HG02678 (cell line): Measurements from ENCODE around the gene SLC38A10.

Source experiments
- ATAC-seq: cut with Tn5 transposase; IDR thresholded peaks from one replicate; pipeline ENCODE4 v1.9.1; 2021; ENCODE audit warnings: mild to moderate bottlenecking, moderate library complexity; ENCODE audit not compliant: unreplicated experiment

The SLC38A10 gene

GRCh38 chr17:81210868-81211267 is 84.2 kb downstream of the SLC38A10 start:
- no peak for ATAC-seq

GRCh38 chr17:81210466-81210865 is 84.6 kb downstream of the SLC38A10 start:
- no peak for ATAC-seq

- no peak for ATAC-seq
These were observed 86.0 kb downstream of the SLC38A10 start for GRCh38 chr17:81209141-81209540.

- ATAC-seq = no peak
These were observed 86.5 kb downstream of the SLC38A10 start for GRCh38 chr17:81208651-81209050.

- ATAC-seq = no peak
These were observed 87.2 kb downstream of the SLC38A10 start for GRCh38 chr17:81207610-81208581.

GRCh38 chr17:81206657-81207056 is 88.5 kb downstream of the SLC38A10 start:
- ATAC-seq = no peak

- no peak for ATAC-seq
These were observed 88.9 kb downstream of the SLC38A10 start for GRCh38 chr17:81206166-81206565.

GRCh38 chr17:81204578-81204977 is 90.5 kb downstream of the SLC38A10 start:
- ATAC-seq = no peak

GRCh38 chr17:81203136-81203535 is 92.0 kb downstream of the SLC38A10 start:
- no peak for ATAC-seq

- no peak for ATAC-seq
These were observed 92.8 kb downstream of the SLC38A10 start for GRCh38 chr17:81202318-81202717.

- no peak for ATAC-seq
These were observed 94.2 kb downstream of the SLC38A10 start for GRCh38 chr17:81200695-81201580.

GRCh38 chr17:81200201-81200600 is 94.9 kb downstream of the SLC38A10 start:
- no peak for ATAC-seq

- no peak for ATAC-seq
These were observed 95.7 kb downstream of the SLC38A10 start for GRCh38 chr17:81199482-81199830.

- no peak for ATAC-seq
These were observed 96.2 kb downstream of the SLC38A10 start for GRCh38 chr17:81198826-81199481.

- no peak for ATAC-seq
These were observed 97.1 kb downstream of the SLC38A10 start for GRCh38 chr17:81197831-81198490.

GRCh38 chr17:81197409-81197795 is 97.7 kb downstream of the SLC38A10 start:
- no peak for ATAC-seq

GRCh38 chr17:81196505-81197408 is 98.3 kb downstream of the SLC38A10 start:
- ATAC-seq = no peak

- no peak for ATAC-seq
These were observed 99.1 kb downstream of the SLC38A10 start for GRCh38 chr17:81195941-81196495.
